PFSK-1 (cell line): ENCODE results near the gene SCAMP3.

Experiments used
- POLR2AphosphoS5 ChIP-seq: IDR thresholded peaks from 2 replicates; pipeline ENCODE4 v1.6.1; 2012; ENCODE audit warnings: low read depth, mild to moderate bottlenecking, control low read depth, low read length, moderate library complexity
- REST ChIP-seq, 2 experiments: IDR thresholded peaks; 2 replicates each; pipeline versions ENCODE4 v1.6.1 to v1.8.0; 2011 to 2012; ENCODE audit warnings: low read depth in 2 of 2, low read length in 2 of 2, control low read depth in 1 of 2, inconsistent platforms in 1 of 2, mild to moderate bottlenecking in 1 of 2, moderate library complexity in 1 of 2; ENCODE audit not compliant: insufficient read depth in 1 of 2
- SIN3A ChIP-seq: IDR thresholded peaks from 2 replicates; pipeline ENCODE4 v1.6.1; 2012; ENCODE audit warnings: mild to moderate bottlenecking, low read length, moderate library complexity, borderline replicate concordance; ENCODE audit not compliant: insufficient read depth
- TAF1 ChIP-seq: IDR thresholded peaks from 2 replicates; pipeline ENCODE4 v1.6.1; 2012; ENCODE audit warnings: low read length, control low read depth, borderline replicate concordance; ENCODE audit not compliant: insufficient read depth

GRCh38 chr1:155295942-155296267 is 33.7 kb upstream of the SCAMP3 start:
- TF ChIP-seq POLR2AphosphoS5: no peak
- no peak for TF ChIP-seq TAF1
- TF ChIP-seq REST (IDR thresholded peaks at IDR 0.05; ENCODE audit: insufficient read depth in 1 of 2, low read depth in 2 of 2, low read length in 2 of 2): no peak
- no peak for TF ChIP-seq SIN3A
